PC-3 (cell line): Measurements from ENCODE around the gene ANAPC2. TPM values are rescaled to one million over a fixed set of nuclear protein-coding genes. Genes with fewer than 3 reads are reported as not detected.
A peak's percentile ranks its signal among the peaks of the same experiment; 100 is the strongest.

Experiments used
- ATAC-seq: fragments of 200-7000 bp; cut with Tn5 transposase; 2 replicates; pipeline ENCODE4 v1.9.1; 2020; ENCODE audit warnings: mild to moderate bottlenecking, moderate library complexity
- BruUV-seq: library from RNA; stranded (reverse); fragments of 400-500 nt; replicated peaks from 2 replicates; lab custom pipeline; 2021; lab: Mats Ljungman, UMichigan
- CTCF ChIA-PET: fragments of 300-600 bp; sonication (Branson Sonifier 250); formaldehyde crosslinking; loops from one replicate; lab custom pipeline; 2022; ENCODE audit warnings: antibody characterized with exemption; lab: Charles Lee
- POLR2A ChIA-PET: fragments of 300-600 bp; sonication (Branson Sonifier 250); formaldehyde crosslinking; loops from one replicate; lab custom pipeline; 2022; ENCODE audit warnings: antibody characterized with exemption; ENCODE audit not compliant: unreplicated experiment; lab: Charles Lee
- DNase-seq: peaks from one replicate; pipeline ENCODE4 v3.0.0-alpha.2; 2015
- H2AFZ ChIP-seq: fragments of 300-600 bp; sonication (generic); 2 replicates; pipeline ENCODE4 v1.6.0; 2016; ENCODE audit warnings: antibody characterized with exemption, low read length
- H3F3A ChIP-seq: fragments of 300-600 bp; sonication (generic); one replicate; pipeline ENCODE4 v1.6.0; 2017; ENCODE audit warnings: antibody characterized with exemption, low read length, control low read depth, mild to moderate bottlenecking; ENCODE audit not compliant: unreplicated experiment
- H3K27ac ChIP-seq: fragments of 300-600 bp; sonication (generic); 2 replicates; pipeline ENCODE4 v1.5.1; 2016; ENCODE audit warnings: mild to moderate bottlenecking, low read length
- H3K27me3 ChIP-seq: fragments of 300-600 bp; sonication (generic); 2 replicates; pipeline ENCODE4 v1.6.1; 2016; ENCODE audit warnings: low read length, mixed read lengths
- H3K36me3 ChIP-seq: fragments of 300-600 bp; sonication (generic); 2 replicates; pipeline ENCODE4 v1.6.1; 2016; ENCODE audit warnings: low read depth, mixed run types, low read length, mixed read lengths
- H3K4me1 ChIP-seq: fragments of 300-600 bp; sonication (generic); 2 replicates; pipeline ENCODE4 v1.5.1; 2016; ENCODE audit warnings: low read length; ENCODE audit not compliant: insufficient read depth
- H3K4me2 ChIP-seq: fragments of 300-600 bp; sonication (generic); 2 replicates; pipeline ENCODE4 v1.6.0; 2016; ENCODE audit warnings: low read length
- H3K4me3 ChIP-seq: fragments of 300-600 bp; sonication (generic); 2 replicates; pipeline ENCODE4 v1.5.1; 2016; ENCODE audit warnings: mild to moderate bottlenecking, low read length, mixed read lengths
- H3K79me2 ChIP-seq: fragments of 300-600 bp; sonication (generic); 2 replicates; pipeline ENCODE4 v1.6.1; 2017; ENCODE audit warnings: low read length, mixed read lengths
- H3K9ac ChIP-seq: fragments of 300-600 bp; sonication (generic); 2 replicates; pipeline ENCODE4 v1.6.0; 2016; ENCODE audit warnings: mild to moderate bottlenecking, low read length
- H3K9me2 ChIP-seq: fragments of 300-600 bp; sonication (generic); replicated peaks from 2 replicates; pipeline ENCODE4 v1.6.1; 2016; ENCODE audit warnings: mixed run types, low read length, mixed read lengths
- H3K9me3 ChIP-seq: fragments of 300-600 bp; sonication (generic); 2 replicates; pipeline ENCODE4 v1.6.1; 2016; ENCODE audit warnings: low read length, mixed read lengths
- H4K20me1 ChIP-seq: fragments of 300-600 bp; sonication (generic); 2 replicates; pipeline ENCODE4 v1.6.1; 2016; ENCODE audit warnings: low read length, mixed read lengths
- EZH2 ChIP-seq: fragments of 300-600 bp; sonication (generic); IDR thresholded peaks from one replicate; pipeline ENCODE4 v1.6.1; 2017; ENCODE audit warnings: antibody characterized with exemption, mild to moderate bottlenecking, low read length; ENCODE audit not compliant: unreplicated experiment
- EZH2phosphoT487 ChIP-seq: fragments of 300-600 bp; sonication (generic); IDR thresholded peaks from 2 replicates; pipeline ENCODE4 v1.6.1; 2018; ENCODE audit warnings: mild to moderate bottlenecking, antibody characterized with exemption, low read length, borderline replicate concordance
- intact Hi-C: fragments of 100-400 bp; cut with micrococcal nuclease; formaldehyde crosslinking; loops from 2 replicates; pipeline ENCODE4 v1.9.0; 2023
- total RNA-seq: library from RNA; depleted of rRNA; stranded (reverse); fragments of >200 nt; gene quantifications from 2 replicates; pipeline ENCODE4 v1.2.3, GENCODE V29; 2014
- TF ChIP-seq, protein P1 (sequence below): fragments of 300-600 bp; sonication (generic); conservative IDR thresholded peaks from 2 replicates; pipeline ENCODE4 v1.5.1; 2017; ENCODE audit warnings: antibody characterized with exemption, low read depth, mild to moderate bottlenecking, low read length

The ANAPC2 gene
- total RNA-seq, 1 experiment from 2014 or later = 21.6 TPM

DNA sequence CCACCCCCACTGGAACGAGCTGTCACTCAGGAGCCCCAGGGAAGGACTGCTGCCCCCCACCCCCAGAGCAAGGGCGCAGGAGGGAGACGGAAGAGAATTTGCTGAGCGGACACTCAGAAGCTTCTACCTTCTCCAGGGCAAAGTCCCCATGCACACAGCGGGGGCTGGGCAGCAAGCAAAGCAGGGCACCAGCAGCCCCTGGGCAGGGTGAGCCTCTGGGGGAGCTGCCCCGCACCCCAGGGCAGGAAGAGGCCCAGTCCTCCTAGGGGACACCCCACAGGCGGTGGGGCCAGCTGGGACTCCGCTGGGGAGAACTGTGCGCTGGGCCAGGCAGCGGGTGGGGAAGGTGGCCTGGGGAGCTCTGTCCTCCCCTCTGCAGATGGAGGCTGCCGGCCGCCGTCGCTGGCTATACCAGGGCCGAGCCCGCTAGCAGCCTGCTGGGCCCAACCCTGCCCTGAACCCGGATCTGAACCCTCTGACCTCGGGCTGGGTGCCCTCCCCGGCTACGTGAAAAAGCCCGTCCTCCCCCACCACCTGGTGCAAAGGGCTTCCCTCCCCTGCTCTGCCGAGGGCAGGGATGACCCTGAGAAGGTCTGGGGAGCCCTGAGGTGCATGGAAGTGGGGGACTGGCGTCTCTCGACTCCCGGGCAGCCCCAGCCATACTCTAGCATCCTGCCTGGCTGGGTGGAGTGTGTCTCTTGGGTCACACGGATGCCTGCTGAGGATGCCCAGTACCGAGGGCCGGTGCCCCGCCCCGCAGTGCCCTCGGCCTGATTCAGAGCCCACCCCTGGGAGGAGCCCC lies 41.7 kb upstream of the ANAPC2 start:
- no peaks in the 10 kb centered on the region for H3K27me3 ChIP-seq
- no TSS peak for BruUV-seq
- no peak overlapping the region for H3K9ac ChIP-seq
- H3K9me3 ChIP-seq = no peaks in the 10 kb centered on the region
- no peaks in the 10 kb centered on the region for H3K36me3 ChIP-seq
- peaks cover 29% of the 10 kb centered on the region for H3K4me1 ChIP-seq
- no peaks in the 10 kb centered on the region for H4K20me1 ChIP-seq
- CTCF ChIA-PET = no interaction called here
- H3K9me2 ChIP-seq = no peaks in the 10 kb centered on the region
- no peak overlapping the region for H3K27ac ChIP-seq
- intact Hi-C loops = loop anchor here (5.0 kb wide), 2 partner anchors 43 to 113 kb away; partner anchors contain the start of genes ANAPC2 and SSNA1
- no peak overlapping the region for H3K4me2 ChIP-seq
- no peak overlapping the region for H3K4me3 ChIP-seq
- H3K79me2 ChIP-seq = peaks cover 9% of the 10 kb centered on the region
- POLR2A ChIA-PET = interaction anchor here (0.6 kb wide), 1 partner anchor 166 kb away, joined by 3 read pairs; no protein-coding TSS in a partner anchor
- ATAC-seq = no peak
- no peak overlapping the region for H2AFZ ChIP-seq
- no peaks in the 10 kb centered on the region for H3F3A ChIP-seq
- no peak for DNase-seq
- TF ChIP-seq EZH2 (no peak), EZH2phosphoT487 (no peak)
- TF ChIP-seq, protein P1, sequence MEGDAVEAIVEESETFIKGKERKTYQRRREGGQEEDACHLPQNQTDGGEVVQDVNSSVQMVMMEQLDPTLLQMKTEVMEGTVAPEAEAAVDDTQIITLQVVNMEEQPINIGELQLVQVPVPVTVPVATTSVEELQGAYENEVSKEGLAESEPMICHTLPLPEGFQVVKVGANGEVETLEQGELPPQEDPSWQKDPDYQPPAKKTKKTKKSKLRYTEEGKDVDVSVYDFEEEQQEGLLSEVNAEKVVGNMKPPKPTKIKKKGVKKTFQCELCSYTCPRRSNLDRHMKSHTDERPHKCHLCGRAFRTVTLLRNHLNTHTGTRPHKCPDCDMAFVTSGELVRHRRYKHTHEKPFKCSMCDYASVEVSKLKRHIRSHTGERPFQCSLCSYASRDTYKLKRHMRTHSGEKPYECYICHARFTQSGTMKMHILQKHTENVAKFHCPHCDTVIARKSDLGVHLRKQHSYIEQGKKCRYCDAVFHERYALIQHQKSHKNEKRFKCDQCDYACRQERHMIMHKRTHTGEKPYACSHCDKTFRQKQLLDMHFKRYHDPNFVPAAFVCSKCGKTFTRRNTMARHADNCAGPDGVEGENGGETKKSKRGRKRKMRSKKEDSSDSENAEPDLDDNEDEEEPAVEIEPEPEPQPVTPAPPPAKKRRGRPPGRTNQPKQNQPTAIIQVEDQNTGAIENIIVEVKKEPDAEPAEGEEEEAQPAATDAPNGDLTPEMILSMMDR = no peak

GRCh38 chr9:137228968-137229896 lies 40.9 kb upstream of the ANAPC2 start:
- no peaks in the 10 kb centered on the region for H4K20me1 ChIP-seq
- H3K9ac ChIP-seq = no peak overlapping the region
- no peaks in the 10 kb centered on the region for H3F3A ChIP-seq
- no peak overlapping the region for H3K4me3 ChIP-seq
- ChIA-PET POLR2A (no interaction called here), CTCF (interaction anchor here (0.5 kb wide), 1 partner anchor 28 kb away, joined by 4 read pairs; no protein-coding TSS in a partner anchor)
- no TSS peak for BruUV-seq
- ATAC-seq (no peak), DNase-seq (no peak)
- H3K4me2 ChIP-seq = 0 out of 2 replicates have a peak overlapping the region, but pooled peaks have one; percentile 57
- H3K79me2 ChIP-seq = peaks cover 14% of the 10 kb centered on the region
- no peak overlapping the region for H2AFZ ChIP-seq
- TF ChIP-seq EZH2phosphoT487 (no peak), EZH2 (no peak)
- no peaks in the 10 kb centered on the region for H3K36me3 ChIP-seq
- intact Hi-C loops = loop anchor here (5.0 kb wide), 2 partner anchors 42 to 112 kb away; partner anchors contain the start of genes ANAPC2 and SSNA1
- H3K4me1 ChIP-seq = peaks cover 35% of the 10 kb centered on the region
- no peaks in the 10 kb centered on the region for H3K9me3 ChIP-seq
- no peaks in the 10 kb centered on the region for H3K9me2 ChIP-seq
- no peak overlapping the region for H3K27ac ChIP-seq
- no peaks in the 10 kb centered on the region for H3K27me3 ChIP-seq

GRCh38 chr9:137228506-137228967 lies 40.2 kb upstream of the ANAPC2 start:
- BruUV-seq = no TSS peak
- Histone ChIP-seq H3K4me3 (no peak overlapping the region), H3K4me1 (peaks cover 40% of the 10 kb centered on the region), H4K20me1 (no peaks in the 10 kb centered on the region), H3K36me3 (no peaks in the 10 kb centered on the region), H3K9ac (no peak overlapping the region), H3K9me3 (no peaks in the 10 kb centered on the region), H3K9me2 (no peaks in the 10 kb centered on the region), H2AFZ (no peak overlapping the region), H3K79me2 (peaks cover 19% of the 10 kb centered on the region), H3K27ac (no peak overlapping the region), H3K27me3 (no peaks in the 10 kb centered on the region), H3F3A (peaks cover 2% of the 10 kb centered on the region), H3K4me2 (peak overlapping the region; percentile 57)
- ATAC-seq (no peak), DNase-seq (no peak)
- intact Hi-C loops = loop anchor here (5.0 kb wide), 2 partner anchors 41 to 111 kb away; partner anchors contain the start of genes ANAPC2 and SSNA1
- POLR2A ChIA-PET = no interaction called here
- TF ChIP-seq EZH2 = no peak
- TF ChIP-seq EZH2phosphoT487 = no peak
- TF ChIP-seq, protein P1 = no peak
- CTCF ChIA-PET = interaction anchor here (1.1 kb wide), 1 partner anchor 72 kb away, joined by 3 read pairs; no protein-coding TSS in a partner anchor
